Lung (tissue), 12 donors: ENCODE results near the gene ALG10B. TPM values are rescaled to one million over a fixed set of nuclear protein-coding genes. Genes with fewer than 3 reads are reported as not detected.
"Not testable (repeated sequence)": the region's sequence is repeated elsewhere in the genome, so short reads cannot be mapped to it uniquely, and the experiment has no call there.

Experiments used
- ATAC-seq: fragments of 200-7000 bp; cut with Tn5 transposase; one replicate; pipeline ENCODE4 v1.9.1; 2020; ENCODE audit warnings: moderate number of reproducible peaks; ENCODE audit not compliant: insufficient read depth, low FRiP score
- DNase-seq, 3 donors: peaks; one replicate each; pipeline ENCODE4 v3.0.0-alpha.2; 2013 to 2017
- H3K27ac ChIP-seq, 2 donors: one replicate each; pipeline ENCODE4 v1.5.1; 2013; ENCODE audit warnings: mild to moderate bottlenecking in 2 of 2, moderate library complexity in 2 of 2, control low read depth in 1 of 2, inconsistent platforms in 1 of 2, low read depth in 1 of 2, low read length in 1 of 2
- H3K27me3 ChIP-seq, 3 donors: one replicate each; pipeline ENCODE4 v1.5.1; 2013; ENCODE audit warnings: low read length in 2 of 3; ENCODE audit not compliant: control insufficient read depth in 3 of 3, insufficient read depth in 3 of 3
- H3K36me3 ChIP-seq, 4 donors: one replicate each; pipeline ENCODE4 v1.5.1; 2013; ENCODE audit warnings: low read length in 4 of 4, mild to moderate bottlenecking in 1 of 4, moderate library complexity in 1 of 4; ENCODE audit not compliant: control insufficient read depth in 4 of 4, insufficient read depth in 4 of 4
- H3K4me1 ChIP-seq, 5 donors: one replicate each; pipeline ENCODE4 v1.5.1; 2013; ENCODE audit warnings: low read length in 5 of 5, mild to moderate bottlenecking in 2 of 5, moderate library complexity in 1 of 5; ENCODE audit not compliant: control insufficient read depth in 5 of 5, insufficient read depth in 5 of 5
- H3K4me3 ChIP-seq: one replicate; pipeline ENCODE4 v1.5.1; 2013; ENCODE audit warnings: mild to moderate bottlenecking, control low read depth, moderate library complexity
- H3K9ac ChIP-seq, 2 donors: one replicate each; pipeline ENCODE4 v1.5.1; 2013; ENCODE audit warnings: low read length in 2 of 2, control low read depth in 1 of 2; ENCODE audit not compliant: insufficient read depth in 1 of 2
- H3K9me3 ChIP-seq, 4 donors: one replicate each; pipeline ENCODE4 v1.5.1; 2013; ENCODE audit warnings: low read length in 3 of 4, mild to moderate bottlenecking in 1 of 4, moderate library complexity in 1 of 4; ENCODE audit not compliant: control insufficient read depth in 4 of 4, insufficient read depth in 3 of 4
- CTCF ChIP-seq: IDR thresholded peaks from 2 replicates; pipeline ENCODE4 v1.5.1; 2012; ENCODE audit warnings: mild to moderate bottlenecking; ENCODE audit errors: control extremely low read depth, extremely low read depth
- WGBS, 2 donors: extraction: QIAGEN DNeasy Blood & Tissue Kit; methylation state at CpG; one replicate each; pipeline ENCODE4 v1.1.7; 2013; 5-methylcytosine and 5-hydroxymethylcytosine counted together
- polyA plus RNA-seq, 2 donors: library from polyadenylated mRNA; stranded (reverse); fragments of 200-250 nt; gene quantifications; one replicate each; pipeline ENCODE4 v1.2.1, GENCODE V29; 2013
- total RNA-seq, 2 donors: library from RNA; depleted of rRNA in 1 of 2; stranded (reverse); fragments of >200 nt in 1 of 2; gene quantifications; one replicate each; pipeline ENCODE4 v1.2.1, GENCODE V29; 2014 to 2021
- donor health status: control.
- donor health status: control.
- donor health status: Bipolar disorder and iron deficiency.
- donor health status: healthy.
- donor health status: DM: yes; HTN: yes; CAD: no.

Gene ALG10B
- total and polyA plus RNA-seq, 4 donors, result 1.6 to 11.7 (median 6.5) TPM

DNA sequence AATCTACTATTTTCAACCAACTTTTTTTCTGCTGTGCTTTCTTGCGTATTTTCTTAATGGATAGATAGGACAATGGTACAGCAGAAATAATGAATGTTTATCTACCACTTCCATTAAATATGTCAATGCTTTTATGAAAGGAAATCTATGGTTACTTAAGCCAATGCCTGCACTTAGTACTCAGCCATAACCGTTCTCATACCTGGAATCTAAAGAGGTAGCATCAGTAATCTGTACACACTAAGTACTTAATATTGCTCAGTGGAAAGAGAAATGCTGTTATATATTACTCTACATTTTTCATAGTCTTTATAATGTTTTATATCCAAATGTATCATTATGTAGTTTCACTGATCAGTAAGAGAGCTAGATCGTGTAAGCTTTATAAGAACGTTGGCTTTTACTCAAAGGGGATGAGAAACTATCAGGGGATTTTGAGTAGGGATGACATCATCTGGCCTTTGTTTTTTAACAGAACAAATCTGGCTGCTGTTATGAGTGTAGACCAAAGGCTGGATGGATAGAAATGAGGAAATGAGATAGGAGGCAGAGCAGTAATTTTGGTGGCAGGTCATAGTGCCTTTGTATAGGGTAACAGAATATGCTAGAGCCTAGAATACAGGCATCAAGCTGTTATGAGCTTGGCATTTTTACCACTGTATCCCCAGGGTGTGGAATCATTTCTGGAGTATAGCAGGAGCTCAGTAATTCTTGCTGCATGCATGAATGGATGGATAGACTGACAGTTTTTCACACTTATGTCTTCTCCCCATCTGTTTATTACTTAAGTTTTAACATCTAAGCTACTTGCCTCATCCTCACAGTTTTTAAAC, 34.0 kb downstream of the ALG10B start:
- no peak overlapping the region for H3K27ac ChIP-seq
- no peak for ATAC-seq
- no peak overlapping the region for H3K9ac ChIP-seq
- H3K4me3 ChIP-seq, result no peak overlapping the region
- no peaks in the 10 kb centered on the region for H3K36me3 ChIP-seq
- H3K4me1 ChIP-seq, result no peaks in the 10 kb centered on the region
- no peaks in the 10 kb centered on the region for H3K9me3 ChIP-seq
- no peak for DNase-seq
- no peaks in the 10 kb centered on the region for H3K27me3 ChIP-seq
- WGBS, 2 donors, result 75 to 78% methylated on average over 4 of the region's 4 CpGs
- no peak for TF ChIP-seq CTCF

DNA sequence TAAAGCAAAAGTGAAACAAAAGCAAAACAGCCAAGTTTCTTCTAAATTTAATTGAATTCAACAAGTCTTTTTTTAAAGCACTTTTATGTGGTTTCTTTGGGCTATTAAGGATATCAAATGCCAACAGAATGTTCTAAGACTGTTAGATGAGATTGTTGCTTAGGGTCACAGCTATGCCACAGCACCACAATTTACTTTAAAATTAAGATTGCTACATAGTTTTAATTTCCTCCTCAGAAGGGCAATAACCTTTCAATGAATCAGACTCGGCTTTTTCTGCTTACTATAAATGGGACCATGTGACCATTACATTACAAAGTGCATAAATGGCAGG, 34.6 kb downstream of the ALG10B start:
- DNase-seq, H3K9ac ChIP-seq, H3K9me3 ChIP-seq, H3K36me3 ChIP-seq, H3K27me3 ChIP-seq, H3K4me3 ChIP-seq, H3K27ac ChIP-seq, H3K4me1 ChIP-seq, ATAC-seq: not testable (repeated sequence)
- WGBS, 2 donors, result 17 to 57% methylated on average over 1 of the region's 1 CpG

DNA sequence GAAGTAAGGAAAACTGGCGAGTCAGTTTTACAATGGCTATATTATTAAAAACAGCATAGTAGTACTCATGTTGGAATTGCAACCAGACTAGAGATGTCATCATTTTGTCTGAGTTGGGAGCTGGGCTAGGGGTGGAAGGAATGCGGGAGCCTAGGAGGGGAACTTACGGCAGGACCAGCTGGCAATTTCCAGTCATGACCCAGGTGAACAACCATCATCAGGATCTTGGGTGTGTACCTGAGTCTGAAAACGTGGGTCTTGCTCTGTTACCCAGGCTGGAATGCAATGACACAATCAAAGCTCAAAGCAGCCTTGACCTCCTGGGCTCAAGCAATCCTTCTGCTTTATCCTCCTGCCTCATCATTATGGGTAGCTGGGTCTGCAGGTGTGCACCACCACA, 50.9 kb downstream of the ALG10B start:
- no peak overlapping the region for H3K27ac ChIP-seq
- no peak overlapping the region for H3K4me3 ChIP-seq
- no peaks in the 10 kb centered on the region for H3K27me3 ChIP-seq
- no peaks in the 10 kb centered on the region for H3K36me3 ChIP-seq
- H3K9me3 ChIP-seq, result no peaks in the 10 kb centered on the region
- H3K4me1 ChIP-seq, result no peaks in the 10 kb centered on the region
- no peak for DNase-seq
- 80 to 87% methylated on average over 4 of the region's 4 CpGs for WGBS, 2 donors
- no peak for ATAC-seq
- no peak for TF ChIP-seq CTCF
- no peak overlapping the region for H3K9ac ChIP-seq

- no peak for TF ChIP-seq CTCF
- no peaks in the 10 kb centered on the region for H3K36me3 ChIP-seq
- no peak overlapping the region for H3K4me3 ChIP-seq
- H3K4me1 ChIP-seq, result no peaks in the 10 kb centered on the region
- ATAC-seq, result no peak
- H3K9me3 ChIP-seq, result peaks cover 0 to 5% (median 0%) of the 10 kb centered on the region in 4 donors
- no peak overlapping the region for H3K9ac ChIP-seq
- no peak overlapping the region for H3K27ac ChIP-seq
- H3K27me3 ChIP-seq, result no peaks in the 10 kb centered on the region
- DNase-seq, result no peak
- 95% methylated on average over 4 of the region's 4 CpGs for WGBS, 2 donors
These were observed 53.7 kb downstream of the ALG10B start for GRCh38 chr12:38370311-38370710.
